ENCODE data around the gene GIMAP5. TPM values are rescaled to one million over a fixed set of nuclear protein-coding genes. Genes with fewer than 3 reads are reported as not detected.

Gene GIMAP5
- total RNA-seq (2014; rRNA removed; shearing (Covaris generic)) (not detected in 2 replicates), polyA plus RNA-seq (2016; fragmentation: Nextera tagmentation; extraction: Ambion mirVana) (not detected in 2 replicates)

- Histone ChIP-seq H2AFZ (no peak within 1 kb of the TSS), H3K9me3 (ENCODE audit: low read depth) (no peaks in the 10 kb centered on the region), H3K9ac (no peak within 1 kb of the TSS), H3F3A (ENCODE audit: insufficient read depth) (no peaks in the 10 kb centered on the region), H3K27me3 (replicated peaks; ENCODE audit: insufficient read depth) (no peaks in the 10 kb centered on the region), H3K4me2 (ENCODE audit: unreplicated experiment) (no peak within 1 kb of the TSS), H3K4me3 (no peak within 1 kb of the TSS), H3K4me1 (ENCODE audit: insufficient read depth) (no peaks in the 10 kb centered on the region), H3K9me2 (ENCODE audit: insufficient read depth) (no peaks in the 10 kb centered on the region), H3K79me2 (ENCODE audit: insufficient read depth) (no peaks in the 10 kb centered on the region), H4K20me1 (ENCODE audit: insufficient read depth) (no peaks in the 10 kb centered on the region), H3K27ac (no peak within 1 kb of the TSS), H3K36me3 (ENCODE audit: low read depth) (no peaks in the 10 kb centered on the region)
- TF ChIP-seq EZH2phosphoT487 (IDR thresholded peaks at IDR 0.05; ENCODE audit: insufficient read depth, low read depth): no peak
- no peak for TF ChIP-seq EZH2 (IDR thresholded peaks at IDR 0.05; ENCODE audit: insufficient read depth, poor library complexity, severe bottlenecking)
- WGBS, 2 experiments (ENCODE audit: low coverage in 1 of 2, low lambda C conversion rate in 2 of 2, missing lambda C conversion rate in 2 of 2): 11 to 15% methylated on average over 14 of the region's 14 CpGs
- no peak for DNase-seq
- in situ Hi-C loops (cut with MboI): no loop called here
These were observed at the start of gene GIMAP5 for GRCh38 chr7:150737265-150738055. GIMAP5 (plus strand) TSS chr7:150737418; CDS start chr7:150740885, 3,467 bp downstream.

- no peak overlapping the region for H3K4me3 ChIP-seq
- H3F3A ChIP-seq (ENCODE audit: insufficient read depth): no peaks in the 10 kb centered on the region
- TF ChIP-seq EZH2phosphoT487 (IDR thresholded peaks at IDR 0.05; ENCODE audit: insufficient read depth, low read depth) (no peak), EZH2 (IDR thresholded peaks at IDR 0.05; ENCODE audit: insufficient read depth, poor library complexity, severe bottlenecking) (no peak)
- no peaks in the 10 kb centered on the region for H3K9me3 ChIP-seq (ENCODE audit: low read depth)
- no peaks in the 10 kb centered on the region for H3K4me1 ChIP-seq (ENCODE audit: insufficient read depth)
- no peaks in the 10 kb centered on the region for H3K79me2 ChIP-seq (ENCODE audit: insufficient read depth)
- H4K20me1 ChIP-seq (ENCODE audit: insufficient read depth): no peaks in the 10 kb centered on the region
- WGBS, 2 experiments (ENCODE audit: low coverage in 1 of 2, low lambda C conversion rate in 2 of 2, missing lambda C conversion rate in 2 of 2): 45 to 59% methylated on average over 6 of the region's 6 CpGs
- no peaks in the 10 kb centered on the region for H3K27me3 ChIP-seq (replicated peaks; ENCODE audit: insufficient read depth)
- H3K9me2 ChIP-seq (ENCODE audit: insufficient read depth): no peaks in the 10 kb centered on the region
- H3K9ac ChIP-seq: no peak overlapping the region
- no peak overlapping the region for H3K4me2 ChIP-seq (ENCODE audit: unreplicated experiment)
- H3K36me3 ChIP-seq (ENCODE audit: low read depth): no peaks in the 10 kb centered on the region
- DNase-seq: no peak
- H3K27ac ChIP-seq: no peak overlapping the region
- H2AFZ ChIP-seq: no peak overlapping the region
- in situ Hi-C loops (cut with MboI): no loop called here
These were observed 48.6 kb upstream of the GIMAP5 start for GRCh38 chr7:150688630-150689029.

GRCh38 chr7:150695654-150696053 lies 41.6 kb upstream of the GIMAP5 start:
- no peak overlapping the region for H2AFZ ChIP-seq
- in situ Hi-C loops (cut with MboI): no loop called here
- 0 to 8% methylated on average over 2 of the region's 2 CpGs for WGBS, 2 experiments (ENCODE audit: low coverage in 1 of 2, low lambda C conversion rate in 2 of 2, missing lambda C conversion rate in 2 of 2)

GRCh38 chr7:150703209-150703608 lies 34.0 kb upstream of the GIMAP5 start:
- TF ChIP-seq EZH2phosphoT487 (IDR thresholded peaks at IDR 0.05; ENCODE audit: insufficient read depth, low read depth) (no peak), EZH2 (IDR thresholded peaks at IDR 0.05; ENCODE audit: insufficient read depth, poor library complexity, severe bottlenecking) (no peak)
- no peak overlapping the region for H3K27ac ChIP-seq
- no peaks in the 10 kb centered on the region for H3K27me3 ChIP-seq (replicated peaks; ENCODE audit: insufficient read depth)
- H3K79me2 ChIP-seq (ENCODE audit: insufficient read depth): no peaks in the 10 kb centered on the region
- no peak overlapping the region for H3K9ac ChIP-seq
- H4K20me1 ChIP-seq (ENCODE audit: insufficient read depth): no peaks in the 10 kb centered on the region
- H3F3A ChIP-seq (ENCODE audit: insufficient read depth): no peaks in the 10 kb centered on the region
- WGBS, 2 experiments (ENCODE audit: low coverage in 1 of 2, low lambda C conversion rate in 2 of 2, missing lambda C conversion rate in 2 of 2): 13% methylated on average over 1 of the region's 1 CpG
- H2AFZ ChIP-seq: no peak overlapping the region
- DNase-seq: no peak
- no peaks in the 10 kb centered on the region for H3K9me3 ChIP-seq (ENCODE audit: low read depth)
- no peaks in the 10 kb centered on the region for H3K9me2 ChIP-seq (ENCODE audit: insufficient read depth)
- in situ Hi-C loops (cut with MboI): no loop called here
- H3K4me3 ChIP-seq: no peak overlapping the region
- H3K4me1 ChIP-seq (ENCODE audit: insufficient read depth): no peaks in the 10 kb centered on the region
- no peak overlapping the region for H3K4me2 ChIP-seq (ENCODE audit: unreplicated experiment)
- no peaks in the 10 kb centered on the region for H3K36me3 ChIP-seq (ENCODE audit: low read depth)

More at GRCh38 chr7:150695654-150696053, 41.6 kb upstream of the GIMAP5 start:
- no peaks in the 10 kb centered on the region for H4K20me1 ChIP-seq (ENCODE audit: insufficient read depth)
- H3F3A ChIP-seq (ENCODE audit: insufficient read depth): no peaks in the 10 kb centered on the region
- no peak overlapping the region for H3K9ac ChIP-seq
- no peak overlapping the region for H3K4me2 ChIP-seq (ENCODE audit: unreplicated experiment)
- no peak overlapping the region for H3K27ac ChIP-seq
- H3K36me3 ChIP-seq (ENCODE audit: low read depth): no peaks in the 10 kb centered on the region
- no peak overlapping the region for H3K4me3 ChIP-seq
- no peaks in the 10 kb centered on the region for H3K79me2 ChIP-seq (ENCODE audit: insufficient read depth)
- no peak for TF ChIP-seq EZH2 (IDR thresholded peaks at IDR 0.05; ENCODE audit: insufficient read depth, poor library complexity, severe bottlenecking)
- no peak for TF ChIP-seq EZH2phosphoT487 (IDR thresholded peaks at IDR 0.05; ENCODE audit: insufficient read depth, low read depth)
- no peaks in the 10 kb centered on the region for H3K27me3 ChIP-seq (replicated peaks; ENCODE audit: insufficient read depth)
- DNase-seq: no peak
- no peaks in the 10 kb centered on the region for H3K9me2 ChIP-seq (ENCODE audit: insufficient read depth)
- no peaks in the 10 kb centered on the region for H3K4me1 ChIP-seq (ENCODE audit: insufficient read depth)
- H3K9me3 ChIP-seq (ENCODE audit: low read depth): no peaks in the 10 kb centered on the region

Data from GM23248 (cell line).